NB4 (cell line): Measurements from ENCODE around the gene DSP.

Source experiments
- DNase-seq: peaks from one replicate; pipeline ENCODE4 v3.0.0; 2010; ENCODE audit warnings: low read depth
- H3K4me3 ChIP-seq: one replicate; pipeline ENCODE4 v1.5.1; 2011; ENCODE audit warnings: mild to moderate bottlenecking, low read depth, low read length, moderate library complexity
- CTCF ChIP-seq: IDR thresholded peaks from one replicate; pipeline ENCODE4 v1.5.1; 2012; ENCODE audit warnings: low read depth, low read length
- MAX ChIP-seq: IDR thresholded peaks from 2 replicates; pipeline ENCODE4 v1.6.1; 2011; ENCODE audit warnings: low read depth, low read length
- MYC ChIP-seq: IDR thresholded peaks from 2 replicates; pipeline ENCODE4 v1.6.1; 2011; ENCODE audit warnings: low read depth, low read length
- POLR2A ChIP-seq: IDR thresholded peaks from 2 replicates; pipeline ENCODE4 v1.6.1; 2011; ENCODE audit warnings: mild to moderate bottlenecking; ENCODE audit not compliant: insufficient read length; ENCODE audit errors: extremely low read depth

Gene DSP

GRCh38 chr6:7579851-7580250 is 38.4 kb downstream of the DSP start:
- H3K4me3 ChIP-seq = no peak overlapping the region
- TF ChIP-seq POLR2A (no peak), CTCF (no peak), MYC (no peak), MAX (no peak)
- no peak for DNase-seq

- DNase-seq = no peak
- no peak for TF ChIP-seq MYC
- TF ChIP-seq MAX = no peak
- no peak for TF ChIP-seq CTCF
- no peak for TF ChIP-seq POLR2A
- H3K4me3 ChIP-seq = no peak overlapping the region
These were observed 39.1 kb downstream of the DSP start for GRCh38 chr6:7580537-7580926.

- DNase-seq = no peak
- H3K4me3 ChIP-seq = no peak overlapping the region
- TF ChIP-seq CTCF (no peak), MAX (no peak), POLR2A (no peak), MYC (no peak)
These were observed 39.6 kb downstream of the DSP start for GRCh38 chr6:7580927-7581618.

- H3K4me3 ChIP-seq = no peak overlapping the region
- TF ChIP-seq MYC (no peak), POLR2A (no peak), CTCF (no peak), MAX (no peak)
- DNase-seq = no peak
These were observed 43.9 kb downstream of the DSP start for GRCh38 chr6:7585287-7585930.

GRCh38 chr6:7587631-7588100 is 46.2 kb downstream of the DSP start:
- no peak overlapping the region for H3K4me3 ChIP-seq
- TF ChIP-seq CTCF (no peak), MYC (no peak), POLR2A (no peak), MAX (no peak)
- no peak for DNase-seq
